B cell (primary cell): Measurements from ENCODE around the gene TMEM98. TPM values are rescaled to one million over a fixed set of nuclear protein-coding genes. Genes with fewer than 3 reads are reported as not detected.

Source experiments
- ATAC-seq: fragments of 200-7000 bp; cut with Tn5 transposase; one replicate; pipeline ENCODE4 v1.10.0; 2021; ENCODE audit warnings: low read depth, mild to moderate bottlenecking, moderate number of reproducible peaks, moderate library complexity
- CTCF ChIA-PET: fragments of 350-600 bp; sonication (Branson Sonifier 250); formaldehyde crosslinking; loops from one replicate; lab custom pipeline; 2021; ENCODE audit warnings: antibody characterized with exemption, inconsistent platforms; lab: Charles Lee
- POLR2A ChIA-PET: fragments of 350-600 bp; sonication (Branson Sonifier 250); formaldehyde crosslinking; loops from one replicate; lab custom pipeline; 2021; ENCODE audit warnings: antibody characterized with exemption; lab: Charles Lee
- DNase-seq: peaks from one replicate; pipeline ENCODE4 v3.0.0; 2013
- H2AFZ ChIP-seq: 2 replicates; pipeline ENCODE4 v1.6.1; 2012; ENCODE audit warnings: mild to moderate bottlenecking, low read depth, low read length; ENCODE audit not compliant: insufficient read depth, poor library complexity, severe bottlenecking
- H3K27ac ChIP-seq, 2 donors: 1 replicate in 1 of 2; 2 replicates in 1 of 2; pipeline ENCODE4 v1.5.1; 2012 to 2013; ENCODE audit warnings: low read length in 2 of 2, mild to moderate bottlenecking in 2 of 2, moderate library complexity in 1 of 2
- H3K27me3 ChIP-seq, 4 experiments: fragments of 200-600 bp in 1 of 4; sonication (generic) in 1 of 4; replicated peaks in 1 of 4; 1 replicate in 2 of 4; 2 replicates in 2 of 4; pipeline versions ENCODE4 v1.6.1 to v1.7.0; 2013 to 2016; ENCODE audit warnings: low read length in 3 of 4, mild to moderate bottlenecking in 2 of 4, mixed read lengths in 1 of 4, moderate library complexity in 1 of 4; ENCODE audit not compliant: insufficient read depth in 4 of 4, control insufficient read depth in 3 of 4; ENCODE audit errors: control extremely low read depth in 1 of 4
- H3K36me3 ChIP-seq, 2 experiments: replicated peaks in 1 of 2; 1 replicate in 1 of 2; 2 replicates in 1 of 2; pipeline versions ENCODE4 v1.6.1 to v1.7.1; 2013; ENCODE audit warnings: low read length in 1 of 2; ENCODE audit not compliant: insufficient read depth in 2 of 2, control insufficient read depth in 1 of 2; ENCODE audit errors: control extremely low read depth in 1 of 2, extremely low read depth in 1 of 2
- H3K4me1 ChIP-seq, 2 donors: fragments of 200-600 bp in 1 of 2; sonication (generic) in 1 of 2; 1 replicate in 1 of 2; 2 replicates in 1 of 2; pipeline versions ENCODE4 v1.5.1 to v1.6.1; 2013 to 2017; ENCODE audit warnings: low read length in 2 of 2; ENCODE audit not compliant: control insufficient read depth in 2 of 2, insufficient read depth in 2 of 2
- H3K4me2 ChIP-seq: replicated peaks from 2 replicates; pipeline ENCODE3; 2012; ENCODE audit warnings: mild to moderate bottlenecking, low read depth, low read length; ENCODE audit not compliant: poor library complexity, severe bottlenecking
- H3K4me3 ChIP-seq, 5 experiments: fragments of 200-600 bp in 1 of 5; sonication (generic) in 1 of 5; 1 replicate in 3 of 5; 2 replicates in 2 of 5; pipeline versions ENCODE4 v1.5.1 to v1.7.0; 2011 to 2016; ENCODE audit warnings: low read length in 4 of 5, mild to moderate bottlenecking in 4 of 5, low read depth in 2 of 5, control low read depth in 1 of 5, moderate library complexity in 1 of 5; ENCODE audit not compliant: insufficient read depth in 1 of 5; ENCODE audit errors: control extremely low read depth in 1 of 5, extremely low read depth in 1 of 5
- H3K79me2 ChIP-seq: fragments of 200-600 bp; sonication (generic); one replicate; pipeline ENCODE4 v1.6.0; 2016; ENCODE audit warnings: low read length; ENCODE audit not compliant: control insufficient read depth, insufficient read depth
- H3K9ac ChIP-seq: fragments of 200-600 bp; sonication (generic); 2 replicates; pipeline ENCODE4 v1.6.1; 2017; ENCODE audit warnings: mild to moderate bottlenecking, low read length, moderate library complexity
- H3K9me3 ChIP-seq, 3 donors: one replicate each; pipeline versions ENCODE4 v1.6.1 to v1.7.1; 2013; ENCODE audit warnings: low read length in 2 of 3; ENCODE audit not compliant: control insufficient read depth in 2 of 3, insufficient read depth in 1 of 3; ENCODE audit errors: control extremely low read depth in 1 of 3
- H4K20me1 ChIP-seq: 2 replicates; pipeline ENCODE4 v1.6.0; 2012; ENCODE audit warnings: mild to moderate bottlenecking, low read length; ENCODE audit not compliant: insufficient read depth, control insufficient read depth, poor library complexity, severe bottlenecking
- H3K27ac Mint-ChIP-seq: one replicate; pipeline ENCODE4 v1.8.0; 2021; ENCODE audit warnings: mixed read lengths
- H3K27me3 Mint-ChIP-seq: one replicate; pipeline ENCODE4 v1.8.0; 2021; ENCODE audit warnings: mixed read lengths
- H3K4me1 Mint-ChIP-seq: one replicate; pipeline ENCODE4 v1.8.0; 2021; ENCODE audit warnings: mixed read lengths
- H3K4me3 Mint-ChIP-seq: one replicate; pipeline ENCODE4 v1.8.0; 2021; ENCODE audit warnings: mixed read lengths
- H3K9me3 Mint-ChIP-seq: one replicate; pipeline ENCODE4 v1.8.0; 2022; ENCODE audit warnings: mixed read lengths; ENCODE audit not compliant: insufficient read depth
- CTCF ChIP-seq: fragments of 200-600 bp; IDR thresholded peaks from one replicate; pipeline ENCODE4 v1.8.0; 2022; ENCODE audit warnings: antibody characterized with exemption, mild to moderate bottlenecking
- EZH2 ChIP-seq: IDR thresholded peaks from 2 replicates; pipeline ENCODE4 v1.6.1; 2012; ENCODE audit warnings: borderline replicate concordance, low read depth, mild to moderate bottlenecking, moderate library complexity, low read length; ENCODE audit not compliant: insufficient read depth, poor library complexity, severe bottlenecking
- WGBS: methylation state at CpG from one replicate; pipeline ENCODE4 v1.1.5; 2013; ENCODE audit warnings: missing lambda C conversion rate; ENCODE audit not compliant: insufficient coverage; 5-methylcytosine and 5-hydroxymethylcytosine counted together
- intact Hi-C: fragments of 100-400 bp; cut with micrococcal nuclease; formaldehyde crosslinking; loops from one replicate; pipeline ENCODE4 v1.10.0; 2022
- polyA plus RNA-seq: library from polyadenylated mRNA; depleted of rRNA; stranded (reverse); fragments of >200 nt; gene quantifications from 2 replicates; pipeline ENCODE4 v1.2.3, GENCODE V29; 2012
- total RNA-seq, 2 donors: library from RNA; stranded (reverse); fragments of 120-200 nt in 1 of 2; gene quantifications; 1 replicate in 1 of 2; 2 replicates in 1 of 2; pipeline versions ENCODE4 v1.2.3 to v1.2.4, GENCODE V29; 2013 to 2022

TMEM98 gene
- total and polyA plus RNA-seq, 2 donors (not counting 1 experiment from before 2014, with no cell fraction given): not detected

GRCh38 chr17:32931686-32932085 is 3.7 kb downstream of the TMEM98 start:
- Histone ChIP-seq H3K4me1 (peaks cover 6 to 20% of the 10 kb centered on the region in 2 donors), H3K27me3 (peaks cover 0 to 47% (median 22%) of the 10 kb centered on the region in 4 experiments), H3K9me3 (peaks cover 0 to 5% (median 0%) of the 10 kb centered on the region in 3 donors), H3K9ac (no peak overlapping the region), H4K20me1 (no peaks in the 10 kb centered on the region), H2AFZ (no peak overlapping the region), H3K79me2 (no peaks in the 10 kb centered on the region), H3K36me3 (no peaks in the 10 kb centered on the region), H3K4me3 (no peak overlapping the region), H3K27ac (no peak overlapping the region), H3K4me2 (no peak overlapping the region)
- CTCF ChIA-PET: interaction anchor here (0.7 kb wide), 1 partner anchor 150 kb away, joined by 4 read pairs; no protein-coding TSS in a partner anchor
- POLR2A ChIA-PET: no interaction called here
- Mint-ChIP-seq H3K4me1 (peaks cover 2% of the 10 kb centered on the region), H3K27ac (no peak overlapping the region), H3K27me3 (peaks cover 37% of the 10 kb centered on the region), H3K9me3 (no peaks in the 10 kb centered on the region), H3K4me3 (no peak overlapping the region)
- TF ChIP-seq EZH2 (no peak), CTCF (no peak)
- 83% methylated on average over 1 of the region's 1 CpG for WGBS
- DNase-seq: no peak
- ATAC-seq: no peak
- intact Hi-C loops: no loop called here

GRCh38 chr17:32933881-32934280 is 5.9 kb downstream of the TMEM98 start:
- ChIA-PET POLR2A (no interaction called here), CTCF (interaction anchor here (0.9 to 9.2 kb wide), 2 partner anchors 74 to 151 kb away, joined by 3 to 77 read pairs; no protein-coding TSS in a partner anchor)
- Mint-ChIP-seq H3K4me3 (no peak overlapping the region), H3K4me1 (peaks cover 3% of the 10 kb centered on the region), H3K27ac (no peak overlapping the region), H3K9me3 (no peaks in the 10 kb centered on the region), H3K27me3 (peaks cover 44% of the 10 kb centered on the region)
- TF ChIP-seq EZH2 (no peak), CTCF (no peak)
- WGBS: 100% methylated on average over 1 of the region's 2 CpGs
- Histone ChIP-seq H3K27ac (no peak overlapping the region), H3K9me3 (peaks cover 0 to 9% (median 0%) of the 10 kb centered on the region in 3 donors), H3K27me3 (peaks cover 0 to 41% (median 16%) of the 10 kb centered on the region in 4 experiments), H2AFZ (no peak overlapping the region), H3K79me2 (no peaks in the 10 kb centered on the region), H3K9ac (no peak overlapping the region), H3K4me2 (no peak overlapping the region), H4K20me1 (no peaks in the 10 kb centered on the region), H3K4me1 (peaks cover 7 to 9% of the 10 kb centered on the region in 2 donors), H3K4me3 (no peak overlapping the region), H3K36me3 (no peaks in the 10 kb centered on the region)
- intact Hi-C loops: no loop called here
- ATAC-seq: no peak
- DNase-seq: no peak
